ENCODE results near the gene ELAPOR1. TPM values are rescaled to one million over a fixed set of nuclear protein-coding genes. Genes with fewer than 3 reads are reported as not detected.

ELAPOR1 gene
- polyA plus RNA-seq, 1 donor from 2014 or later, result 16.8 TPM

- H3F3A ChIP-seq (ENCODE audit: insufficient read depth, low read length, poor library complexity, severe bottlenecking), result no peaks in the 10 kb centered on the region
- H4K20me1 ChIP-seq (ENCODE audit: insufficient read depth), result no peaks in the 10 kb centered on the region
- no peak for TF ChIP-seq SMC3 (conservative IDR thresholded peaks at IDR 0.05; ENCODE audit: poor library complexity)
- no peak for TF ChIP-seq MXI1 (conservative IDR thresholded peaks at IDR 0.05; ENCODE audit: poor library complexity, severe bottlenecking)
- no peak for TF ChIP-seq CTCF (IDR thresholded peaks at IDR 0.05; ENCODE audit: poor library complexity, severe bottlenecking)
- TF ChIP-seq EP300 (conservative IDR thresholded peaks at IDR 0.05; ENCODE audit: poor library complexity, severe bottlenecking), result no peak
- no peak for TF ChIP-seq RAD21 (conservative IDR thresholded peaks at IDR 0.05)
- no peak for TF ChIP-seq EZH2 (IDR thresholded peaks at IDR 0.05; ENCODE audit: borderline replicate concordance, insufficient read depth, low read length, poor library complexity, severe bottlenecking)
- H3K4me3 ChIP-seq (ENCODE audit: low read length), result no peak overlapping the region
- H3K4me2 ChIP-seq (ENCODE audit: low read length), result no peak overlapping the region
- no peaks in the 10 kb centered on the region for H3K9me3 ChIP-seq (ENCODE audit: low read length)
- no peak overlapping the region for H3K9ac ChIP-seq (ENCODE audit: low read length)
- H3K36me3 ChIP-seq (ENCODE audit: insufficient read depth, low read length), result peaks cover 4% of the 10 kb centered on the region
- H3K9me2 ChIP-seq (ENCODE audit: insufficient read depth, low read length), result no peaks in the 10 kb centered on the region
- H2AFZ ChIP-seq (ENCODE audit: low read depth, low read length), result no peak overlapping the region
- H3K27ac ChIP-seq (ENCODE audit: low read length), result no peak overlapping the region
- no peaks in the 10 kb centered on the region for H3K27me3 ChIP-seq (ENCODE audit: insufficient read depth, low read depth, low read length)
- H3K79me2 ChIP-seq (replicated peaks; ENCODE audit: insufficient read depth, low read length), result peaks cover 30% of the 10 kb centered on the region
Observed at GRCh38 chr1:109096120-109096519, 17.8 kb upstream of the ELAPOR1 start.

- H2AFZ ChIP-seq (ENCODE audit: low read depth, low read length), result peak overlapping the region; percentile 56
- TF ChIP-seq TAF1 (IDR thresholded peaks at IDR 0.05; ENCODE audit: low read depth) (peak; percentile 90), REST (IDR thresholded peaks at IDR 0.05; ENCODE audit: borderline replicate concordance) (peak; percentile 82), POLR2AphosphoS5 (IDR thresholded peaks at IDR 0.05) (peak; percentile 100), RAD21 (conservative IDR thresholded peaks at IDR 0.05) (peak; percentile 77), SMC3 (conservative IDR thresholded peaks at IDR 0.05; ENCODE audit: poor library complexity) (peak; percentile 91), CTCF (IDR thresholded peaks at IDR 0.05; ENCODE audit: poor library complexity, severe bottlenecking) (peak; percentile 97), EP300 (conservative IDR thresholded peaks at IDR 0.05; ENCODE audit: poor library complexity, severe bottlenecking) (peak; percentile 76), MXI1 (conservative IDR thresholded peaks at IDR 0.05; ENCODE audit: poor library complexity, severe bottlenecking) (peak; percentile 93), EZH2 (IDR thresholded peaks at IDR 0.05; ENCODE audit: borderline replicate concordance, insufficient read depth, low read length, poor library complexity, severe bottlenecking) (no peak)
- no peaks in the 10 kb centered on the region for H3K27me3 ChIP-seq (ENCODE audit: insufficient read depth, low read depth, low read length)
- no peaks in the 10 kb centered on the region for H3F3A ChIP-seq (ENCODE audit: insufficient read depth, low read length, poor library complexity, severe bottlenecking)
- H3K36me3 ChIP-seq (ENCODE audit: insufficient read depth, low read length), result peaks cover 4% of the 10 kb centered on the region
- no peaks in the 10 kb centered on the region for H3K9me3 ChIP-seq (ENCODE audit: low read length)
- no peaks in the 10 kb centered on the region for H3K9me2 ChIP-seq (ENCODE audit: insufficient read depth, low read length)
- peak overlapping the region; percentile 90 for H3K4me3 ChIP-seq (ENCODE audit: low read length)
- H3K9ac ChIP-seq (ENCODE audit: low read length), result peak overlapping the region; percentile 91
- H3K27ac ChIP-seq (ENCODE audit: low read length), result peak overlapping the region; percentile 88
- H3K79me2 ChIP-seq (replicated peaks; ENCODE audit: insufficient read depth, low read length), result peaks cover 17% of the 10 kb centered on the region
- H3K4me2 ChIP-seq (ENCODE audit: low read length), result peak overlapping the region; percentile 55
- no peaks in the 10 kb centered on the region for H4K20me1 ChIP-seq (ENCODE audit: insufficient read depth)
Observed at GRCh38 chr1:109099938-109100773, 13.8 kb upstream of the ELAPOR1 start.

Data from neural cell (in vitro differentiated cells).